Sigmoid colon (tissue), 3 donors: Measurements from ENCODE around the gene KIF12.

Source experiments
- POLR2A ChIP-seq, 2 donors: fragments of 450-650 bp; IDR thresholded peaks; one replicate each; pipeline ENCODE4 v1.6.1; 2016; ENCODE audit warnings: antibody characterized with exemption in 2 of 2, mild to moderate bottlenecking in 2 of 2, moderate library complexity in 2 of 2
- TF ChIP-seq, protein P1 (sequence below), 4 experiments: fragments of 450-650 bp in 3 of 4; fragments of 200-600 bp in 1 of 4; IDR thresholded peaks; one replicate each; pipeline ENCODE4 v1.5.1; 2016 to 2019; ENCODE audit warnings: antibody characterized with exemption in 4 of 4, mild to moderate bottlenecking in 3 of 4, moderate library complexity in 2 of 4

DNA sequence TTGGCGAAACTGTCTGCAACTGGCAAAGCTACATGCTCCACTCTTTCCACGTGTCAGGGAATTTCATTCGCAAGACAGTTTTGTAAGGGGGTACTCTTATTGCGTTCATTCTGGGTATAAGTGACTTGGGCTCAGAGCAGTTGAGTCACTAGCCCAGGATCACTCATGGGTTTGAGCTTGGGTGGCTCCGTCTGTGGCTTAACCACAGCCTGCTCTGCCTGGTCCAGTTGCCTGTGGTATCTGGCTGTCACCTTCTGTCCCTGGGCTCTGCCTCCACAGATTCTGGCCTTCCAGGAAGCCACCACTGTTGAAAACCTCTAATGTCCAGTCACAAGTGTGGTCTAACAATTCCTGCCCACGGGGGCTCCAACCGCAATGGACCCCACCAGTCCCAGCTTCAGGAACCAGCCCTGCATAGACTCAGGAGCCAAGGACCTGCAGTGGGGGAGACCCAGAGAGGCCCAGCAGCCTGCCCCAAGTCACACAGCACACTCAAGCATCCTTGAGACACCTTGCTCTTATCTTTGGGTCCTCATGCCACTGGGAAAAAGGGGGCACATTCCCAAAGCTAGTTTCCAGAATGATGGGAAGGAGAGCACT is 10.4 kb downstream of the KIF12 start:
- no peak for TF ChIP-seq POLR2A (IDR thresholded peaks at IDR 0.05)
- TF ChIP-seq, protein P1, sequence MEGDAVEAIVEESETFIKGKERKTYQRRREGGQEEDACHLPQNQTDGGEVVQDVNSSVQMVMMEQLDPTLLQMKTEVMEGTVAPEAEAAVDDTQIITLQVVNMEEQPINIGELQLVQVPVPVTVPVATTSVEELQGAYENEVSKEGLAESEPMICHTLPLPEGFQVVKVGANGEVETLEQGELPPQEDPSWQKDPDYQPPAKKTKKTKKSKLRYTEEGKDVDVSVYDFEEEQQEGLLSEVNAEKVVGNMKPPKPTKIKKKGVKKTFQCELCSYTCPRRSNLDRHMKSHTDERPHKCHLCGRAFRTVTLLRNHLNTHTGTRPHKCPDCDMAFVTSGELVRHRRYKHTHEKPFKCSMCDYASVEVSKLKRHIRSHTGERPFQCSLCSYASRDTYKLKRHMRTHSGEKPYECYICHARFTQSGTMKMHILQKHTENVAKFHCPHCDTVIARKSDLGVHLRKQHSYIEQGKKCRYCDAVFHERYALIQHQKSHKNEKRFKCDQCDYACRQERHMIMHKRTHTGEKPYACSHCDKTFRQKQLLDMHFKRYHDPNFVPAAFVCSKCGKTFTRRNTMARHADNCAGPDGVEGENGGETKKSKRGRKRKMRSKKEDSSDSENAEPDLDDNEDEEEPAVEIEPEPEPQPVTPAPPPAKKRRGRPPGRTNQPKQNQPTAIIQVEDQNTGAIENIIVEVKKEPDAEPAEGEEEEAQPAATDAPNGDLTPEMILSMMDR (IDR thresholded peaks at IDR 0.05) = no peak
